Muscle layer of duodenum (tissue), 2 donors: ENCODE results near the gene PGA5.
"Not testable (repeated sequence)": the region's sequence is repeated elsewhere in the genome, so short reads cannot be mapped to it uniquely, and the experiment has no call there.

ENCODE experiments used
- H3K27ac ChIP-seq: one replicate; pipeline ENCODE4 v1.7.0; 2013; ENCODE audit warnings: mild to moderate bottlenecking, low read length
- H3K27me3 ChIP-seq: one replicate; pipeline ENCODE4 v1.7.0; 2013; ENCODE audit warnings: low read depth, mild to moderate bottlenecking, control low read depth, low read length
- H3K36me3 ChIP-seq, 2 donors: one replicate each; pipeline ENCODE4 v1.7.0; 2013; ENCODE audit warnings: low read length in 2 of 2, control low read depth in 1 of 2, mild to moderate bottlenecking in 1 of 2; ENCODE audit not compliant: insufficient read depth in 2 of 2, control insufficient read depth in 1 of 2
- H3K4me1 ChIP-seq, 2 donors: one replicate each; pipeline ENCODE4 v1.7.0; 2013; ENCODE audit warnings: low read length in 2 of 2, mild to moderate bottlenecking in 2 of 2, control low read depth in 1 of 2, moderate library complexity in 1 of 2; ENCODE audit not compliant: insufficient read depth in 2 of 2, control insufficient read depth in 1 of 2
- H3K4me3 ChIP-seq, 2 donors: one replicate each; pipeline ENCODE4 v1.7.0; 2013; ENCODE audit warnings: low read length in 2 of 2, low read depth in 1 of 2, mild to moderate bottlenecking in 1 of 2
- H3K9me3 ChIP-seq, 2 donors: one replicate each; pipeline ENCODE4 v1.7.0; 2013; ENCODE audit warnings: low read length in 2 of 2, control low read depth in 1 of 2, mild to moderate bottlenecking in 1 of 2; ENCODE audit not compliant: control insufficient read depth in 1 of 2
- donor health status: healthy.

PGA5 gene

DNA sequence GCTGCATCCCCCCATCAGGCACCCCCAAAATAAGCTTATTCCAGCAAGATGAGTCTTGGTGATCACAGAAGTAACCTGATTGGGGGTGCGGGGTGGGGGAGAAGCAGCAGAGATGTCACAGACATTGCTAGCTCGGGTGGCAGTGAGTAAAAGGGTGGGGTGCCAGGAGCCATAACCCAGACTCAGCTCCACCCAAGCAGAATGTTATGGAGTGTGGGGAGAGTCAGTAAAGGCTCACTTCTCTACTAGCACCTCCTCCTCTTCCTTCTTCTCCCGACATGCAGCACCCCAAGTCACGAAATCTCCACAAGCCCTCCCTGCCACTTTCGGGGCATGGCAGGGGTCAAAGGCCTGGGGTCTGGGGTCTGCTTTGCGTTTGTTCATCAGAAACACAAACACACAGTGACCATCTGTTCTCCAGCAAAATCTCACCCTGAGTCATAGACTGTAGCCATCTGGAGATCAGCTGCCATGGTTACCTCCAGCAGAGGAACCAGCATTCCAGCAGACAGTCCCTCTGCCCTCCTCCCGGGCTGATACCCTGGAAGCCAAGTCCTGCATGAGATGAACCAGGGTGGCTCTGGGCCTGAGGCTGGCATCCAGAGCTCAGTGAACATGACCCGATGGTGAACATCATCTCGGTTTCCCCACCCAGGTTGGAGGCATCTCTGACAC lies 33.2 kb upstream of the PGA5 start:
- not testable (repeated sequence) for H3K4me1 ChIP-seq, H3K36me3 ChIP-seq, H3K27ac ChIP-seq, H3K9me3 ChIP-seq, H3K4me3 ChIP-seq, H3K27me3 ChIP-seq

GRCh38 chr11:61210629-61211028 lies 30.3 kb upstream of the PGA5 start:
- not testable (repeated sequence) for H3K4me1 ChIP-seq, H3K27ac ChIP-seq, H3K27me3 ChIP-seq, H3K36me3 ChIP-seq, H3K4me3 ChIP-seq, H3K9me3 ChIP-seq

DNA sequence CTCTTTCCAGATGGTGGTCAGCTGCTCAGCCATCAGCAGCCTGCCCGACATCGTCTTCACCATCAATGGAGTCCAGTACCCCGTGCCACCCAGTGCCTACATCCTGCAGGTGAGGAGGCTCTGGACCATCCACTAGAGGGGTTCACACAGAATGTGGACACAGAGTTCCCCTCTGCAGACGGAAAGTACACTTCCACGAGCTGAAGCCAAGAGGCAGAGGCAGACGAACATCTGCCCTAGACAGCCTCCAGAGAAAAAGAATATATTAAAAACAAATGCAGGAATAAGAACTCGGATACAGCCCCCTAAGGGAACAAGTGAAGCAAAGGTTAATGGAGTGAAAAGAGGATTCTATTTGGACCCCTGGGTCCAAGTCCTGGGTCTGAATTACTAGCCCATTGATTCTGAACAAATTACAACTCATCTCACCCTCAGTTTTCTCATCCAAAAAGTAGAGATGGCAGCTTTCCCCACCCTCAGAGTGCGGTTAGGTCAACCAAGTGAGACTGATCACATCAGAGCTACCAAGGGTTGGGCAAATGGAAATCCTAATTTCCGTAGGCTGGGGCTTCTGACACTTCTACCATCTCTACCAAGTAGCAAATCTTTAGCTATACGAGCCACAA lies 29.5 kb upstream of the PGA5 start:
- H3K9me3 ChIP-seq, H3K36me3 ChIP-seq, H3K27ac ChIP-seq: not testable (repeated sequence)

DNA sequence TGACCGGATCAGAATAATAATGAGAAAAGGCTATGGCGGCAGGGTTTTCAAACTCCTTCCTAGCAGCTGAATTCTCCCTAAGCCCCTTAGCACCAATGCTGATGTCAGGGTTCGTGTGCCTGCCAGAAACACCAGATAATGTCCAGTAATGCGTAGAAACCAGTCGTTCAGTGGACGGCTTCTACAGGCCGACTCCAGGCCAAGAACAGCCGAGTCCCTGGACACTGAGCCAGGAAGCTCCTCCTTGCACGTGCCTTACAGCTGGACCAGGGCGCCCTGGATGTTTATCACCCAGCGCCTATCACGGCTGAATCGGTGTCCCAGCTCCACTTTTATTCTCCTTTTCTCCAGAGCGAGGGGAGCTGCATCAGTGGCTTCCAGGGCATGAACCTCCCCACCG lies 28.8 kb upstream of the PGA5 start:
- H3K36me3 ChIP-seq, H3K4me3 ChIP-seq, H3K27ac ChIP-seq, H3K9me3 ChIP-seq, H3K4me1 ChIP-seq, H3K27me3 ChIP-seq: not testable (repeated sequence)

More for the DNA sequence above, 29.5 kb upstream of the PGA5 start:
- not testable (repeated sequence) for H3K27me3 ChIP-seq, H3K4me1 ChIP-seq, H3K4me3 ChIP-seq

- not testable (repeated sequence) for H3K27ac ChIP-seq, H3K4me3 ChIP-seq, H3K36me3 ChIP-seq, H3K9me3 ChIP-seq, H3K27me3 ChIP-seq, H3K4me1 ChIP-seq
Measured at GRCh38 chr11:61213711-61214324, 27.2 kb upstream of the PGA5 start.

DNA sequence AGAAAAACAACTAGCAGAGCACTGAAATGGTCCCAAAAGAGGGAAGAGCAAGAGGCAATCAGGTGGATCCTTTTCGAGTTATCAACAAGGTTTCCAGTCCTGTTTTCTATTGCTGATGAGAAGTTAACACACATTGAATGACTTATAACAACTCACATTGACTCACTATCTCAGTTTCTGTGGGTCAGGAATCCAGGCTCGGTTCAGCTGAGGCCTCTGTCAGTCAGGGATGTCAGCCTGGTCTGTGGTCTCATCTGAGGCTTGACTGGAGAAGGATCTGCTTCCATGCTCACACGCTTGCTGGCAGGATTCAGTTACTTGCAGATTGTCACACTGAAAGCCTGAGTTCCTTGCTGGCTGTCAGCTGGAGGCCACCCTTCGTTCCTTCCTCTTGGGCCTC lies 22.7 kb upstream of the PGA5 start:
- not testable (repeated sequence) for H3K36me3 ChIP-seq, H3K27ac ChIP-seq, H3K4me3 ChIP-seq, H3K9me3 ChIP-seq, H3K27me3 ChIP-seq, H3K4me1 ChIP-seq

DNA sequence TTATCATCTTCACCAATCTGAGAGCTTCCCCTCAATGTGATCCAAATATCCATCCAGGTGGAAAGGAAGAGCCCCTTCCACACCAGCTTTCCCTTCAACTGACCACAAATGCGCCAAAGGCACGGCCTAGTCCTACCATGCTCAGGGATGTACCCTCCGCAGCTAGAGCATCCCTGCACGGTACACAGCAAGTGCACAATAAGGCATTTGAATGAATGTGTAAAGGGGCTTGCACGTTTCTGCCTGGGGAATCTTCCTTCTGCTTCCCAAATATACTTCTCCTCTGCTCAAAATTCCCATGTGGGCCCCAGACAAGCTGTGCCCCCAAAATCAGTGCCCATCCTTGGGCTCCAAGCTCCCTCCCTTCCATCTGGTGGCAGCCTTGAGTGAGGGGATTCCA lies 22.0 kb upstream of the PGA5 start:
- not testable (repeated sequence) for H3K4me3 ChIP-seq, H3K9me3 ChIP-seq, H3K36me3 ChIP-seq, H3K4me1 ChIP-seq, H3K27ac ChIP-seq, H3K27me3 ChIP-seq

DNA sequence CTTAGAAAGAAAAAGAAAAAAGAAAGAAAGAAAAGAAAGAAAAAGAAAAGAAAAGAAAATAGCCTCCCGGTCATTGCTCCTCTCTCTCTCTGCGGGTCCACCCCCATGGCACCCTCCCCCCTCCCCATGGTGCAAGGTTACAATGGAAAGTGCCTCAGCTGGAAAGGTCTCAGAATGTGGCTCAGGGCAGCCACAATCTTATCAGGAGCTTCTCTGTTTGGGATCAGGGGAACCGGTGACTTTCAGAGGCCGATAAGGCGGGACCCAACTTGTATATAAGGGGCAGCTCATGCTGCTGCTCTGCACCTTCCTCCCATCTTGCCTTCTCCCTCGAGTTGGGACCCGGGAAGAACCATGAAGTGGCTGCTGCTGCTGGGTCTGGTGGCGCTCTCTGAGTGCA lies 18.9 kb upstream of the PGA5 start, which contains the start of gene PGA4:
PGA4 (plus strand) TSS at position 301 of the 400 bp plus-strand sequence; CDS start at position 355, 54 bp downstream.
- not testable (repeated sequence) for H3K4me1 ChIP-seq, H3K27ac ChIP-seq, H3K36me3 ChIP-seq, H3K4me3 ChIP-seq, H3K9me3 ChIP-seq, H3K27me3 ChIP-seq

- not testable (repeated sequence) for H3K27ac ChIP-seq, H3K9me3 ChIP-seq, H3K27me3 ChIP-seq, H3K4me1 ChIP-seq, H3K36me3 ChIP-seq, H3K4me3 ChIP-seq
Measured at GRCh38 chr11:61222692-61223091, 18.3 kb upstream of the PGA5 start.

DNA sequence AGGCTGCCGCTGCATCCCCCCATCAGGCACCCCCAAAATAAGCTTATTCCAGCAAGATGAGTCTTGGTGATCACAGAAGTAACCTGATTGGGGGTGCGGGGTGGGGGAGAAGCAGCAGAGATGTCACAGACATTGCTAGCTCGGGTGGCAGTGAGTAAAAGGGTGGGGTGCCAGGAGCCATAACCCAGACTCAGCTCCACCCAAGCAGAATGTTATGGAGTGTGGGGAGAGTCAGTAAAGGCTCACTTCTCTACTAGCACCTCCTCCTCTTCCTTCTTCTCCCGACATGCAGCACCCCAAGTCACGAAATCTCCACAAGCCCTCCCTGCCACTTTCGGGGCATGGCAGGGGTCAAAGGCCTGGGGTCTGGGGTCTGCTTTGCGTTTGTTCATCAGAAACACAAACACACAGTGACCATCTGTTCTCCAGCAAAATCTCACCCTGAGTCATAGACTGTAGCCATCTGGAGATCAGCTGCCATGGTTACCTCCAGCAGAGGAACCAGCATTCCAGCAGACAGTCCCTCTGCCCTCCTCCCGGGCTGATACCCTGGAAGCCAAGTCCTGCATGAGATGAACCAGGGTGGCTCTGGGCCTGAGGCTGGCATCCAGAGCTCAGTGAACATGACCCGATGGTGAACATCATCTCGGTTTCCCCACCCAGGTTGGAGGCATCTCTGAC lies 14.4 kb upstream of the PGA5 start:
- H3K4me1 ChIP-seq, H3K27ac ChIP-seq, H3K27me3 ChIP-seq, H3K4me3 ChIP-seq, H3K9me3 ChIP-seq, H3K36me3 ChIP-seq: not testable (repeated sequence)

DNA sequence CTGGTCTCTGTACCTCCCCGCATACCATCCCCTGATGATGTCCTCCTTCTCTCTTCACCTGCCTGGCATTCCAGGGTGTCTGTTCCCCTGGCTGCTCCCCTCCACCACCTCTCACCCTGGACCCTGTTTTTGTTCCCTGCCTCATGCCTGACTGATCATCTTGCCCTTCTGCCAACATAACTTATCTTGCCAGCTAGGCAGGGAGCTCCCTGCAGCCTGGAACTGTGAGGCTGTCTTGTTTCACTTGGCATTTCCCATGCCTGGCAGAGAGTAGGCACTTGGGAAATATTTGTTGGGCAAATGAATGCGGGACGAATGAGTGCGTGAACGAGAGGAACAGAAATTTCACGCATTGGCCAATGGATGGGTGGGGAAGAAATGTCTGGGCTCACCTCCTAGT lies 11.5 kb upstream of the PGA5 start:
- not testable (repeated sequence) for H3K27me3 ChIP-seq, H3K9me3 ChIP-seq, H3K4me1 ChIP-seq, H3K4me3 ChIP-seq, H3K36me3 ChIP-seq, H3K27ac ChIP-seq
